Caki2 (cell line): ENCODE results near the gene CPLX1. TPM values are rescaled to one million over a fixed set of nuclear protein-coding genes. Genes with fewer than 3 reads are reported as not detected.
"Not testable (repeated sequence)": the region's sequence is repeated elsewhere in the genome, so short reads cannot be mapped to it uniquely, and the experiment has no call there.

Experiments used
- DNase-seq: peaks from one replicate; pipeline ENCODE4 v3.0.0-alpha.2; 2015; ENCODE audit warnings: low read depth
- in situ Hi-C: cut with HindIII; loops from 2 replicates; pipeline ENCODE4 v1.10.0; 2016; ENCODE audit warnings: low sequenced_read_pairs, low pct_unique_long_range_greater_than_20kb, mixed read lengths
- total RNA-seq: library from RNA; depleted of rRNA; stranded (reverse); fragments of >200 nt; shearing (Covaris generic); gene quantifications from 2 replicates; pipeline ENCODE4 v1.2.3, GENCODE V29; 2014; ENCODE audit warnings: low replicate concordance

CPLX1 gene
- total RNA-seq, 1 experiment from 2014 or later = 1.5 TPM

GRCh38 chr4:807792-808191 lies 18.1 kb downstream of the CPLX1 start:
- in situ Hi-C loops = no loop called here

GRCh38 chr4:806979-807378 lies 18.9 kb downstream of the CPLX1 start:
- in situ Hi-C loops, DNase-seq: not testable (repeated sequence)

More at GRCh38 chr4:807792-808191, 18.1 kb downstream of the CPLX1 start:
- DNase-seq = no peak

DNA sequence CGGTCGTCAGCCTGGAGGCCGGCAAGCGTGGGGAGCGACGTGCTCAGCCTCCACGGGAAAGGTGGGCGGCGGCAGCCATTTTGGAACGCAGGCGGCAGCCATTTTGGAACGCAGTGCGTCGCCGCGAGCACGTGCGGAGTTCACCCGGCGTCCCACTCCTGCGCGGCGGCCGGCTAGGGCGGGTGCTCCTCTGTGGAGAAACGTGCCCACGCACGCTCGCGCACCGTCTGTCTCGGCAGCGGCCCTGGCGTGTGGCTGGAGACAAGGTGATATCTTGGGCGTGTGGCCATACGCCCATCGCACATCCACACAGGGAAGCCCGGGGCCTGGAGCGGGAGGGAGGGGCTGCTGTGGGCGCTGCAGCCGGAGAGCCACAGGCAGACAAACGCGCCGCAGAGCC lies 21.1 kb downstream of the CPLX1 start:
- in situ Hi-C loops = no loop called here
- DNase-seq = no peak

- no peak for DNase-seq
- in situ Hi-C loops = no loop called here
These were observed 22.0 kb downstream of the CPLX1 start for GRCh38 chr4:803884-804283.

DNA sequence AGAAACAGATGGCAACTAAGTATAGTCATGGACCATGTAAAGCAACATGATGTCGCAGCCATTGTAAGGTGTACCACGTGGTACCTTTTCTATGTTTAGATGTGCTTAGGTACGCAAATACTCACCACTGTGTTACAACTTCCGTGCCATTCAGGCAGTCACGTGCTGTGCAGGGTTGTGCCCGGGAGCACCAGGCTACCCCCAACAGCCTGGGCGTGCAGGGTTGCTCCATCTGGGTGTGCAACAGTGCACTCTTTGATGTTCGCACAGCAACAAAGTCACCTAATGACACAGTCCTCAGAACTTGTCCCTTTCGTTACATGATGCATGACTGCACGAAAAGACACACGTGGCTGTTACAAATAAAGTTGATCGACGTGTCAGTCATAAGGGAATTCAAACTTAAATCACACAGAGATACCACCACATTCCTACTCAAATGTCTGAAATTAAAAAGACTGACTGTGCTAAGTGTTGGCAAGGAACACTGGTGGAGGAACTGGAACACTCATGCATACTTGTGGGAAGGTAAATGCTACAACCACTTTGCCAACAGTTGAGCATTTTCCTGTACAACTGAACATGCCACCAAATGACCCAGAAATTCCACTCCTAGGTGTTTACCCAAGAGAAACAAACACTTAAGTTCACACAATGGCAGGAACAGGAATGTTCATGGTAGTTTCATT lies 24.3 kb downstream of the CPLX1 start:
- DNase-seq = no peak
- in situ Hi-C loops = no loop called here

GRCh38 chr4:797066-797465 lies 28.9 kb downstream of the CPLX1 start:
- in situ Hi-C loops = no loop called here

DNA sequence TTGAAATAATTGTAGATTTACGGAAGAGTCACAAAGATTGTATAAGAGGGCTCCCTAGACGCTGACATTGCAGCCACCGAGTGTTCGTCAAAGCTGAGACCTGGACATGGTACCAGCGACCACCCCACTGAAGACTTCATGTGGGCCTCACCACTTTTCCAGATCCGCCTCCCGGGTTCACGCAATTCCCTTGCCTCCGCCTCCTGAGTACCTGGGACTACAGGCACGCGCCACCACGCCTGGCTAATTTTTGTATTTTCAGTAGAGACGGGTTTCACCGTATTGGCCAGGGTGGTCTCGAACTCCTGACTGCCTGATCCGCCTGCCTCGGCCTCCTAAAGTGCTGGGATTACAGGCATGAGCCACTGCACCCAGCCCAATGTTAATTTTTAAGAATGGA lies 29.7 kb downstream of the CPLX1 start:
- in situ Hi-C loops = no loop called here
- no peak for DNase-seq

More at GRCh38 chr4:797066-797465, 28.9 kb downstream of the CPLX1 start:
- no peak for DNase-seq

- DNase-seq = no peak
These were observed 30.2 kb downstream of the CPLX1 start for GRCh38 chr4:795726-796119.

DNA sequence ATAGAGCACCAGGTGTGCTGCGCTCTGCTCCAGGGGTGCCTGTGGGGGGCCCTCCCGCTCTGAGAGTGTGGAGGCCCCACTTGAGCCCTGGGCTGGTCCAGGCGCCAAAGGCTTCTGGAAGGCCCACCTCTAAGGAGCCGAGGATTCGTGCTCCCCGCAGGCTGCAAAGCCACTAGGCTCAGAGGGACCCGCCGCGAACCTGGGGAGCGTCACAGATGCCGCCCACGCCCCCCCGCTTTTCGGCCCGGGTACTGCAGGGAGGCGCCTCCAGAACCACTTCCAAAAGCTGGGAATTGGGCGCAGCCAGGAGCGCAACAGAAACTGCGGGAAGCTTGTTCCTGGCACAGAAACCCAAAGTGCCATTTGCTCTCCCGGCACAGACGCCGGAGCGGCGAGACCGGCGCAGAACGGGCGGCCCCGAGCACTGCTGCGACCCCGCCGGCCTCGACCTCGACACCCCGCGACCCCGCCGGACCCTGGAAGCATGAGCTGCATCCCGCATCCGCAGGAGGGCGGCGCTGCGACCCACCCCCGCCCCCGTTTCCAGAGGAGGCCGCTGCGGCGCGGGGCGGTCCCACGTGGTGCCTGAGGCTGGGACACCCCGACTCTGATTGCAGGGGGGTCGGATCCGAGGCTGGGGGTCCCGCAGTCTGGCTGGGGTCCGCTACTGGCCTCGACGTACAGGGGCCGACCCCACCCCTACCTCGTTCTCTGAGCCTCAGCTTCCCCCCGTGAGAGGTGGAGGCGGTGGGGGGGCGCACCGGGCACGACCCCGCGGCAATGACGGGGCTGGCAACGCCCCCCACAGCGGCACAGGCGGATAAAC lies 30.8 kb downstream of the CPLX1 start:
- in situ Hi-C loops = no loop called here

More at GRCh38 chr4:795726-796119, 30.2 kb downstream of the CPLX1 start:
- in situ Hi-C loops = no loop called here

GRCh38 chr4:793941-794621 lies 31.8 kb downstream of the CPLX1 start:
- in situ Hi-C loops = no loop called here
- no peak for DNase-seq

More for the DNA sequence above, 30.8 kb downstream of the CPLX1 start:
- no peak for DNase-seq

DNA sequence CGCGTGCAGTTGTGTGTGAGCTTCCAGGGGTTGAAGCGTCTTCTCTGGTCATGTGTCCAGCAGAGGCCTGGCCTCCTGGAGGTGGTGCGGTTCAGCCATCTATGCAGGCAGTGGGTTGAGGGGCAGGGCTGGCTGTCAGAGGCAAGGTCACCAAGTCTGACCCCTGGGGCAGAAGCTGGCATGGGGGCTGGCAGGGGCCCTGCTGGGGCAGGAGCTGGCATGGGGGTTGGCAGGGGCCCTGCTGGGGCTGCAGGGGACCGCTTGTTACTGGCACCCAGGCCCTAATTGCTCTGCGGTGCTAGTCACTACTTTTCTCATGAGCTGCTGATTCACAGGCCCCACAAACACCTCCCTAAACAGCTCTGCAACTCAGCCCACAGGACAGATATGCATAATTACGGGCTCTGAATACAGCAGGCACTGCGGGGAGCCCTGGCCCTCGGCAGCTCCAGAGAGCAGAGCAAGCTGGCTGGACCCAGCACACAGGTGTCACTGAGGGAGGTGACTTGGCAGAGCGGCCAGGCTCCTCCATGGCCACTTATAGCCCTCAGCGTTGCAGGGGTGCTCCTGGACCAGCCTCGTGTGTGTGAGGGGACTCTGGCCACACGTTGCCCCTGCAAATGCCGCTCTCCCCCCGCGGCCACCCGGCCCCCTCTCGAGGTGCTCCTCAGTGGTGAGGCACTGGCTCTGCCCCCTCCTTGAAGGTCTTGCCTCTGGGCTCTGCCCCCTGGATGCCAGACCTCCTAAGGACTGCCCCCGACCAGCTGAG lies 32.7 kb downstream of the CPLX1 start:
- in situ Hi-C loops = no loop called here
- no peak for DNase-seq

DNA sequence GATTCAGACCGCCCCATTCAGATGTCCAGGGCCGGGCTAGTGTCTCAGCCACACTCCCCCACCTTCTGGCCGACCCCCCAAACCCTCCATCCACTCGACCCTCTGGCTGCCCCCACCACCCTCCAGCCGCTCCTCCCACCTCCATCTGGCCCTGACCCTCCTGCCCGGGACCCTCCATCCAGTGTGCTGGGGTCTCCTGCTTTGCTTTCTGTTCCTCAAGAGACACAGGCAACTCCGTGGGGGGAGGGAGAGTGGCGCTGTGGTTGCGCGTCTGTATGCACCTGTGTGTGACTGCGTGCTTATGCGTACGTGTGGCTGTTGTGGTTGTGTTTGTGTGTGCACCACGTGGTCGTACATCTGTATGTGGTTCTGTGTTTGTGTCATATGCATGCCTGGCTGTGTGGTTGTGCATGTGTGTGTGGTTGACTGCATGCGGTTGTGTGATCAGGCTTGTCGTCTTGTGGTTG lies 33.3 kb downstream of the CPLX1 start:
- in situ Hi-C loops = no loop called here
- no peak for DNase-seq

GRCh38 chr4:791898-792625 lies 33.9 kb downstream of the CPLX1 start:
- no peak for DNase-seq
- in situ Hi-C loops = no loop called here

DNA sequence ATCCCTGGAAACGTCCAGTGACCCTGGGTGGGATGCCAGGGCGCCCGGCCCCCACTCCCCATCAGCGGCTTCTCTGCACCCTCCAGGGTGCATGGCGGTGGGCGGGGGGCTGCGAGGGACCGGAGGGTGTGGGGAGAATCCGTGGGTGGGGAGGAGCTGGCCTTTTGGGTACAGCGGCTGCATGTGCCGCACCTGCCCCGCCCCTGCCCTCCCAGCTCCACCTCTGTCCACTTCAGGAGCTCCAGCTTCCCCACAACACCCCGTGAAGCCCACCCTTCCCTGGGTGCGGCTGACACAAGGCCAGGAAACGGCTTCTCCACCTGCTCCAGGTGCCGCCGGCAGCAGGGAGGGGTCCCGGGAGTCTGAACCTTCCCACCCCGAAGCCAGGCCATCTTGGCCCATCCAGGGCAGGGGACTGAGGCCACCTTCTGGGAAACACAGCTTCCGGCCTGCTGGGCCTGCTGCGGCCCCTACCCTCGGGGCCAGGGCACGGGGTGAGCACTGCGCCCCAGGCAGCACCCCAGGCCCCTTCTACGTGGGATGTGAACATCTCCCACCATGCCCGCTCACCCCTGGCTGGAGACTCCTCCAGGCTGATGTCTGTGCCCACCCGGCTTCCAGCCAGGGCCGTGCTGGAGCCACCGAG lies 34.6 kb downstream of the CPLX1 start:
- DNase-seq = no peak
- in situ Hi-C loops = no loop called here

GRCh38 chr4:790466-790820 lies 35.5 kb downstream of the CPLX1 start:
- no peak for DNase-seq

DNA sequence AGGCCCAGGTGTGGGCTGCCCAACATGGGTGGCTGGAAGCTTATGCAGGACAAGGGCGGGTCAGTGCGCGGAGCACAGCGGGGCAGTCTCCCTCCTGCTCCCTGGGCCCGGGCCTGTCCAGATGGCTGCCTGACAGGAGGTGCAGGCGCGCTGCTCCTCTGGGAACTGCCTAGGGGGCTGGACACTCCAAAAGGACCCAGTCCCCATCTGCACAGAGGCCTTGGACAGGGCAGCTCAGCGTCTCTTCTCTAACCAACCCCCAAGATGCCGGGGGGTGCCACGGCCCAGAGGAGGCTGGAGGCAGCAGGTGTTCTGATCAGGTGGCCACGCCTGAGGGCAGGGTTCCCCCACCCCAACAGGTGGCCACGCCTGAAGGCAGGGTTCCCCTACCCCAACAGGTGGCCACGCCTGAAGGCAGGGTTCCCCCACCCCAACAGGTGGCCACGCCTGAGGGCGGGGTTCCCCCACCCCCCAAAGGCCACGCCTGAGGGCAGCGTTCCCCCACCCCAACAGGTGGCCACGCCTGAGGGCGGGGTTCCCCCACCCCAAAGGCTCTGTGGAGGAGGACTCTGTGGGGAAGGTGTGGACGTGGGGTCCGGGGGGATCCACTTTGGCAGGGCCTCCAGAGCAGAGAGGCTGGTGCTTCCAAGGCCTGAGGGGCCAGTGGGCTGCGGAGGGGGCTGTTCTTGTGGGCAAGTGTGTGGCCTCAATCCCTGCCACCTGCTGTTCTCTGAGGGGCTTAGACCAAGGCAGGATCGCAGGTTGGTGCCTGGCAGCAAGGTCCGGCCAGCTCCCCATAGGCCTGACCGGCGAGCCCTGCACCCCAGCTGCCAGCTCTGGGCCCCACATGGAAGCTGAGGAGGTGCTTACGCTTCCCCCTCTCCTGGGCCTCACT lies 36.1 kb downstream of the CPLX1 start:
- DNase-seq = no peak
- in situ Hi-C loops = no loop called here

More at GRCh38 chr4:790466-790820, 35.5 kb downstream of the CPLX1 start:
- in situ Hi-C loops = no loop called here
